Stimulated activated CD8-positive, alpha-beta memory T cell treated with anti-CD3 and anti-CD28 coated beads, Interleukin-12 subunit alpha, Interleukin-12 subunit beta, amount 100 ng/mL, for 1 hour (primary cell): ENCODE data around the gene FSTL3.
"Not testable (repeated sequence)": the region's sequence is repeated elsewhere in the genome, so short reads cannot be mapped to it uniquely, and the experiment has no call there.

Experiments used
- DNase-seq: peaks from one replicate; pipeline ENCODE4 v3.0.0-alpha.2; 2020; ENCODE audit warnings: low read depth

FSTL3 gene

DNA sequence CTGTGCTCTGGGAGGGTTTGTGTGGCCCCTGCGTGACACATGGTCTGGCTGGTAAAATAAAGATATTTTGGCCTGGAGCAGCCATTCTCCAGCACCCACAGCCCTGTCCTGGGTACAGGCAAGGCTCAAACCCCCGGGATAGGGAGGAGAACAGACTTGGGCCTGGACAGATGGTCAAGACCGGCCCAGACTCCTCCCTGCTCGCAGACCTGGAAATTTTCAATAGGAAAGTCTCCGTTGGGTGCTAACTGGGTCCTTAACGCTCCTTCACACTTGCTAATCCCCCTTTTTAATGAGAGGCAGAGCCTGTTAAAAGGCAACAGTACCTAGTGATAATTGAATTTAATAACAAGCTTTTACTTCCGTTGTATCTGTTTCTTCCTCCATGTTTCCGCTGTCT, 35.1 kb downstream of the FSTL3 start:
- no peak for DNase-seq

DNA sequence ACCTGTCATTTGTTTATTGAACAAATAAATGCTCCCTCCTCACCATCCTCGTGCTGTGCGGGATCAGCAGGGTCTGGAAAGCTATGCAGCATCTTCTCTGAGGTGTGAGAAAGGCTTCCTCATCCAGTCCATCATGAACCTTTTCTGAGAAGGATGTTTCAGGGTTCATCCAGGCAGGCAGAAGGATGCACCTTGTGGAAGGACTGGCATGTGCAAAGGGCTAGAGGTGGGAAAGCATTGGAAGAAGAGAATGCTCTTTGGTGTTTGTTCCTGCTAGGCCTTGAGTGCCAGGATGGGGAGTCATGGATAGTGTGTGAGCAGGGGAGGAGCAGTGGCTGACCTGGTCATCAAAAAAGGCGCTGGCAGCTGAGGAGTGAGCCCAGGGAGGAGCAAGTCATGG, 39.2 kb downstream of the FSTL3 start:
- DNase-seq = no peak

- DNase-seq = no peak
Observed at GRCh38 chr19:718251-718951, 42.2 kb downstream of the FSTL3 start.

- DNase-seq = no peak
Observed at GRCh38 chr19:718991-719512, 42.9 kb downstream of the FSTL3 start.

- DNase-seq = no peak
Observed at GRCh38 chr19:719636-720344, 43.6 kb downstream of the FSTL3 start.

DNA sequence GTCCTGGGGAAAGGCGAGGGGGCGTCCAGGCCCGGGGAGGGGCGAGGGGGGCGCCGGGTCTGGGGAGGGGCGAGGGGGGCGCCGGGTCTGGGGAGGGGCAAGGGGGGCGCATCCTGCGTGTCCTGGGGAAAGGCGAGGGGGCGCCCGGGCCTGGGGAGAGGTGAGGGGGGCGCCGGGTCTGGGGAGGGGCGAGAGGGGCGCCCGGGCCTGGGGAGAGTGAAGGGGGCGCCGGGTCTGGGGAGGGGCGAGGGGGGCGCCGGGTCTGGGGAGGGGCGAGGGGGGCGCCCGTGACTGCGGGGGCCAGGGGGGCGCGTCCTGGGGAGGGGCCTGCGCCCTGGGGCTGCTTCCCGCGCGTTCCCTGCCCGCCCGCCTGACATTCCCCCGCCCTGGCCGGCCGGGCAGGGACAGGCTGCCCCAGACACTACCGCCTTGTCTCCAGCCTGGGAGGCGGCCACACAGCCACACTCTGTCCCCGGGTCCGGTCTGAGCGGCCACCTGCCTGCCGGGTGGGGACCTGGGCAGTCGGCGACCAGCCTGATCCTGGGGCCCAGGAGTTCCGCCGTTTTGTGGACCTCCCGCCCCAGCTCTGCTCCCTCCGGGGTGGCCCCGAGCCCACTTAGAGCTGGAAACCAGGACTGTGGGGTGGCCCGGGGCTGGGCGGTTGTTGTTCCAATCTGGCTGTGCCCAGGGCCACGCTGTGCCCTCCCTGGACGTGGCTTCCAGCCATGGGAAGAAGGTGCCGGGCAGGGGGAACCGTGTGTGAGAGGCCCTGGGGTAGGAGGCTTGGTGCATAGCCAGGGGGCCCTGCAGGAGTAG, 44.4 kb downstream of the FSTL3 start:
- no peak for DNase-seq

DNA sequence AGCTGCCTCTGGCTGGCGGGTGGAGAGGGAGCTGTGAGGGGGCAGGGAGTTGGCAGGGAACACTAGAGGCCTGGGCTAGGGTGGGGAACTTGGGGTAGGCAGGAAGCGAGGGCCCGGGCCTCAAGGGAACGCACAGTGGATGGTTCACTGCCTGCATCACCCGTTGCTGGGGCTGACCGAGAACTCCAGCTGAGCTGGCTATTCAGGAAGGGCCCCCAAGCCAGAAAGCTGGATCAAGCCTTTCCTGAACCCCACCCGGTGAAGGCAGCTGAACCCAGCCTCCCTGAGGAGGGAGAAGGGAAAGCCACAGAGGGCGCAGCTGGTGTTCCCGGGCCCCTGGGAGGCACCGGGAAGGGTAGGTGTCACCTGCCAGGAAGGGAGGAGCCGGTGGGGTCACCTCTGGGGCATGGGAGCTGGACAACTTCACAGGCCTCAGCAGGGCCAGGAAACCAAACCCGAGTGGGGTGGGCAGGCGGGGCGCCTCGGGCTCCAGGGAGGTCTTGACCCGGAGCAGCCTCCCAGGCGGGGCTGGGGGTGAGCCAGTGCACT, 46.4 kb downstream of the FSTL3 start:
- DNase-seq = no peak

- no peak for DNase-seq
Observed at GRCh38 chr19:723247-723646, 47.1 kb downstream of the FSTL3 start.

- DNase-seq = no peak
Observed at GRCh38 chr19:723714-724113, 47.5 kb downstream of the FSTL3 start.

DNA sequence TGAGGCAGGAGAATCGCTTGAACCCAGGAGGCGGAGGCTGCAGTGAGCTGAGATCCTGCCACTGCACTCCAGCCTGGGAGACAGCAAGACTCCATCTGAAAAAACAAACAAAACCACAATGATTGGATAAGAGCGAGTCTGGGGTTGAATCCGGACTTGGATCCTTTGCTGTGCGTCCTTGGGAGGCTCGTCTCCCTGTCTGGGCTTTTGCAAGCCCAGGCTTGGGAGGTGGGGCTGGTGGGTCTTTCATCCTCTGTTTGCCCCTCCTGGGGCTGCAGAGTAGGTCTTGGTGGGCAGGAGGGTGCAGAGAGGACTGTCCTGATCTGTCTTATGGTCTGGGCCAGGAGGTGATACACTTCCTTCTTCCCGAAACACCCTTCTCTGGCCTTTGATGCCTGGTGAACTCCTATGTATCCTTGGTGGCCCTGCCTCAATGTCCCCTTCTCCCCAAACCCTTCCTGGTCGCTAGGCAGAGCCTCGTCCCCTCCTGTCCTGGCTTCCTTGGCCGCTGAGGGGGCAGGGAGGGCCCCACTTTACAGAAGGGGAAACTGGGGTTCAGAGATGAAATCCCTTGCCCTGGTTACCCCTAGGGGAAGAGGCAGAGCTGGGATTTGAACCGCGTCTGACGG, 49.4 kb downstream of the FSTL3 start:
- DNase-seq = no peak

- DNase-seq = no peak
Observed at GRCh38 chr19:726993-727956, 51.1 kb downstream of the FSTL3 start.

DNA sequence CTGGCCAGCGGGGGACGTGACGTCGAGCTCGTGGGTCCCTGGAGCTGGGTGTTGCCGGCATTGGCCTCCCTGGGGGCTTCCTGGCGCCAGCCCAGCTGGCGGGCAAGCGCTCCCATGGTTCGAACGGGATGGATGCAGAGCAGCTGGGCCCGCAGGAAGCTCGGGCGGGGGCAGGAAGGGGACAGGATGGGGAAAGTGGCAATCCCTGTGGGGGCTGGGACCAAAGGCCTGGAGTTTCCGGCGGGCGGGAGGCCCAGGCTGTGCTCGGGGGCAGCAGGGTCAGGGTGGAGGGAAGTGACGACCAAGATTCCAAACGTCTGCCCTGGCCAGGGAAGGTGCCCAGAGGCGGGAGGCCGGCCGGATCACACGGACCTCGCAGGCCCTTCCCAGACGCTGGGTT, 51.8 kb downstream of the FSTL3 start:
- no peak for DNase-seq

GRCh38 chr19:729564-729963, 53.4 kb downstream of the FSTL3 start:
- not testable (repeated sequence) for DNase-seq

GRCh38 chr19:729965-730668, 53.9 kb downstream of the FSTL3 start:
- no peak for DNase-seq

- no peak for DNase-seq
Observed at GRCh38 chr19:731000-731399, 54.8 kb downstream of the FSTL3 start.

- no peak for DNase-seq
Observed at GRCh38 chr19:732148-733069, 56.2 kb downstream of the FSTL3 start.
